ENCODE measurements around the gene CDH22.

CDH22 gene

DNA sequence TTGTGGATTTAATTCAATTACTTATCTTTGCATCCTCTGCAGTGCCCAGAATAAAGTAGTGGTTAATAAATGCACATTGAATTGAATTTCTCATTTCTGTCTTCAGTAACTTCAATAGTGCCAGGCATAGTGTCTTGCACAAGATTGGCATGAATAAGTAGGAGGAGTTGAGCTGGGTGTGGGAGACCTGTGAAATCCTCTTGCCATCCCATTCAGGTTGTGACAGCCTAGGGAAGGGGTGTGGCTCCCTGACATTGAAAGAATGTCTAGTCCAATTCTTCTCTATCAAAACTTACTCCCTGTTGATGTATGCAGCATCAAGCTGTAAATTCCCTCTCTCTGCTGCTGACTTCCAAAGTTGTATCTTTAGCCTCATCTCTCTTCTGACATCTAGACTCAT is 73.2 kb downstream of the CDH22 start:
- no peak for DNase-seq

DNA sequence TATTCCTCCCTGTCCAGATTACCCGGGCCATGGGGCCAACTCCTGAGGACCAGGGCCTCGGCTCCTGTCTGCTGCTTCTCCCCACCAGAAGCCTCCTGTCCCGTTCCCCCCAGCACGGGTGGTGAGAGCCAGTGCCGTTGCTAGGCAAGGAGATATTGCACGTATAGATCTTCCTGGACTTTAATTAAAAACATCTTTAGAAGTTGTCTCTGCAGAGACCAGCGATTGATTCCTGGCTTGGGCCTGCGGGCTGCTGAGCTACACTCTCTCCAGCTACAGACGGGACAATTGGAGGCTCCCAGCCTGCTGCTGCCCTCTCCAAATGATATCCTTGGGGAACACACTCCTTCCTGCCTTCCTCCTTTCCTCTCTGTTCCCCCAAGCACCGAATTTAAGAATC is 74.6 kb downstream of the CDH22 start:
- no peak for DNase-seq

GRCh38 chr20:46232539-46232938 is 75.8 kb downstream of the CDH22 start:
- no peak for DNase-seq

DNA sequence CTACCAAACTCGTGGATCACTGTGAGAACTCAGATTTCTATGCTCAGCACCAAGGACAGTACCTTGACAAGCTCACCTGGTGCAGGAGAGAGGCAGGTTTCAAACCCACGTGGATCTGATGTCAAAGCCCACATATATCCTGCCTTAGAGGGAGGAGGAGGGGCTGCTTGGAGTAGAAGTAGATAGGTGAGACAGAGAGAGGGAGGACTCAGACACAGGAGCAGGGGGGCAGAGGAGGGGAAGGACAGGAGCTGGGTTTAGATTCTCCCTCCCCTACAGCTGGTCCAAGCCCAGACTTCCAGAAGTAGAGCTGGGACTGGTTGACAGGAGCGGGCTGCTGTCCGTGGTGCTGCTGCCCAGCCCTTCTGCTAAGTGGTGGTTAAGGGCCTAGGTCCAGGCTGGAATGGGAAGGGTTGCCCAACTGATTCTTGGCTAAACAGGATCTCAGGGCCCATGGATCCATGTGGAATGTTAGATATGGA is 77.5 kb downstream of the CDH22 start:
- no peak for DNase-seq

- no peak for DNase-seq
These were observed 78.2 kb downstream of the CDH22 start for GRCh38 chr20:46230106-46230491.

GRCh38 chr20:46229478-46230105 is 78.7 kb downstream of the CDH22 start:
- DNase-seq: peak; percentile 20

- peak; percentile 31 for DNase-seq
These were observed 79.6 kb downstream of the CDH22 start for GRCh38 chr20:46228670-46229069.

GRCh38 chr20:46227272-46227767 is 81.0 kb downstream of the CDH22 start:
- no peak for DNase-seq

DNA sequence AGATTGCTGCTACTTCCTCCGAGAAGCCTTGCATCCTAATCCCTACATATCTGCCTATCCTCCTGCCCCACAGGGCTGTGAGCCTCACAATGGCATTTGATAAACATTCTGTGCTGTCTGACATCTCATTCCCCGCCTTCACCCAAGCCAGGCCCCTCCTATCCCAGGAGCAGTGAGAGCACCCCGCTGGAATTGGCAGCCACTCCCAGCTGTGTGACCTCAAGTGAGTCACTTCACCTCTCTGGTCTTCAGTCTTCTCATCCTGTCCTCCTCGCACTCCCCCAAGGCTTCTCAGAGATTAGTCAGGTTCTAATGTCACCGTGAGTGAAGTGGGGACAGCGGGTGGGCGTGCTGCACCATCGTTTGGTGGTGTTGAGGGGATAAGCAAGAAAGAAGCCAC is 81.7 kb downstream of the CDH22 start:
- no peak for DNase-seq

DNA sequence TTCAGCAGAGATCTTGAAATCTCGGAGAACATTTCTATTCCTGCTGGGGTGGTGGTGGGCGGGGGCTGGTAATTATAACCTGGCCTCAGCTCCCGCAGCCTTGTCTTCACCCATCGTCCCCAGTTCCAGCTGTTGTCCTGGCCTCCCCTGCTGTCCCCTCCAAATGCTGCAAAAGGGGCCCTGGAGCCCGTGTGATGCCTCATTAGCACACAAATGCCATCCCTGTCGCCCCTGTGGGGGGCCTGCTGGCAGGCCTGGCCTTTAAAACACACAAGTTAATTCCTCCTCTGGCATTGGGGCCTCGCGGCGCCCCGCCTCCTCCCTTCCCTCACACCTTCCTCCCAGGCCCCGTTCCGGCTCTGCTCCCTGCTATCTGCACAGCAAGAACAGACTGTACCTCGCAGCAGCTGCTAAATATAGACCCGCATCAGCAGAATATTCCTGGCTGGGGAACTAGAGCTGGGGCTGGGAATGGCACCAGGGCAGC is 85.7 kb downstream of the CDH22 start:
- DNase-seq: no peak

DNA sequence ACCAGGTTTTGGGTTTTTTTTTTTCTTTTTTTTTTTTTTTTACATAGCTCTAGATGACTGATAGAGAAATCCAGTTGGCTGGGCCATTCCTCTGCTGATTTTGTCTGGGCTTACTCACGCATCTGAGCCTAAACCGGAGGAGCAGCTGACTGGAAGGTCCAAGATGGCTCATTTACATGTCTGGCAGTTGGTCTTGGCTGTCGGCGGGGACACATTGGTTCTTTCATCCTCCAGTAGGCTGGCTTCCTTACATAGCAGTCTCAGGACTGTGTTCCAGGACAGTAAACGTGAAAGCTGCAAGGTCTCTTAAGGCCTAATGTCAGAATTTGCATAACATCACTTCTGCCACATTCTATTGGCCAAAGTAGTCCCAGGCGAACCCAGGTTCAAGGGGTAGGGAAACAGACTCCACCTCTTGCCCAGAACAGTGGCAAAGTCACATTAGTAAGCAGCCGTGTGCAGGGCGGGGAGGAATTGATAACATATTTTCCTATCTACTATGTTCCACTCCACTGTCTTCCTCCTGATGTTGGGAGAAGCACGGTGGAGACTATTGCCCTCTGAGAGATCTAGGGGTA is 87.0 kb downstream of the CDH22 start:
- peak; percentile 60 for DNase-seq

- peak; percentile 92 for DNase-seq
These were observed 87.7 kb downstream of the CDH22 start for GRCh38 chr20:46220455-46221207.

DNA sequence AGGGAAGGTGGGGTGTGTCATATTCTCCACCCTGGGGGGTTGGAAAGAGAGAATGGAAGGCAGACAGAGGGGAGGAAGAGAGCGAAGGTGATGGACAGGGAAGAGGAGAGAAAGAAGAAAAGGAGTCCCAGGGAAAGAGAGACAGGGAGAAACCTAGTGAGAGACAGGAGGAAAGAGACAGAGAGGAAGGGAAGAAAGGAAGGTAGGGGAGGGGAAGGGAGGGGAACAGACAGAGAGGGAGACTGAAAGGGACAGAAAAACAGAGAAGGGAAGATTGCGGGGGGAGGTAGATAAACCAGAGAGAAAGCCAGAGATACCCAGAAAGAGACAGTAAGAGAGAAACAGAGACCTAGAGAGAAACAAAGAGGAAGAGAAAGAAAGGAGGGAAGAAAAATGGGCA is 88.4 kb downstream of the CDH22 start:
- DNase-seq: no peak

- DNase-seq: no peak
These were observed 89.1 kb downstream of the CDH22 start for GRCh38 chr20:46219190-46219589.

GRCh38 chr20:46218656-46219055 is 89.6 kb downstream of the CDH22 start:
- peak; percentile 46 for DNase-seq

DNA sequence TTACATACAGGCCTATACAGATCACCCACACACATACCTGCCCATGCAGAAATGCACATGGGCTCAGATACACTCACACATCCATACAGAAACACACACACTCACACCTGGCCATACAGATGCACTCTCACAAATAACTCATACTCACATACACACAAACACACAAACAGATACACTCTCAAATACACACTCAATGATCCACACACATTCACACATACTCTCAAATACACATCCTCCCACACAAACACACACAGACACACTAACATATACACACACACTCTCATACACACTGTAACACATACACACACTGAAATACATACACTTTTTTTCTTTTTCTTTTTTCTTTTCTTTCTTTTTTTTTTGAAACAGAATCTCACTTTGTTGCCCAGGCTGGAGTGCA is 90.7 kb downstream of the CDH22 start:
- no peak for DNase-seq

DNA sequence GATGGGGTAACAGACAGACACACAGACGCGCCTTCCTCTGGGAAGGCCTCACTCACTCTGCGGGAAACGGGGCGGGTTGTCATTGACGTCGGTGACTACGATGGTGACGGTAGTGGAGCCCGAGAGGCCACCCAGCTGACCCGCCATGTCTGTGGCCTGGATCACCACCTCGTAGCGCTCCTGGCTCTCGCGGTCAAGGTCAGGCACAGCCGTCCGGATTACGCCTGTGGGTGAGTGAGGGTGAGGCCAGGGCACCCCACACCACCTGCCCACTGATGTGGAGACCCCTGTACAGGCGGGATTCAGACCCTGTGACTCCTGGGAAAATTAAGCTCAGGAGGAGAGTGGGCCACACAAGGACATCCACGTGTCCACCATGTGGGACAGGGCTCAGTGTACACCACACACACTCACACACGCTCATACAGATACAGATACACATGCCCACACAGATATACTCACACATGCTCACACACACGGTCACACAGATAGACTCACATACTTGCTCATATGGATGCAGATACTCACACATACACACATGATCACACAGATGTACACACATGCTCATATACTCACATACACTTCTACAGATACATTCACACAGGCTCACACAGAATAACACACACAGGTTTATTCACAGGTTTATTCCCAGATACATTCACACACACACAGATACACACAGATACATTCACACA is 91.4 kb downstream of the CDH22 start:
- no peak for DNase-seq

- peak; percentile 79 for DNase-seq
These were observed 92.2 kb downstream of the CDH22 start for GRCh38 chr20:46215913-46216707.

GRCh38 chr20:46214824-46215488 is 93.3 kb downstream of the CDH22 start:
- DNase-seq: peak; percentile 30

DNA sequence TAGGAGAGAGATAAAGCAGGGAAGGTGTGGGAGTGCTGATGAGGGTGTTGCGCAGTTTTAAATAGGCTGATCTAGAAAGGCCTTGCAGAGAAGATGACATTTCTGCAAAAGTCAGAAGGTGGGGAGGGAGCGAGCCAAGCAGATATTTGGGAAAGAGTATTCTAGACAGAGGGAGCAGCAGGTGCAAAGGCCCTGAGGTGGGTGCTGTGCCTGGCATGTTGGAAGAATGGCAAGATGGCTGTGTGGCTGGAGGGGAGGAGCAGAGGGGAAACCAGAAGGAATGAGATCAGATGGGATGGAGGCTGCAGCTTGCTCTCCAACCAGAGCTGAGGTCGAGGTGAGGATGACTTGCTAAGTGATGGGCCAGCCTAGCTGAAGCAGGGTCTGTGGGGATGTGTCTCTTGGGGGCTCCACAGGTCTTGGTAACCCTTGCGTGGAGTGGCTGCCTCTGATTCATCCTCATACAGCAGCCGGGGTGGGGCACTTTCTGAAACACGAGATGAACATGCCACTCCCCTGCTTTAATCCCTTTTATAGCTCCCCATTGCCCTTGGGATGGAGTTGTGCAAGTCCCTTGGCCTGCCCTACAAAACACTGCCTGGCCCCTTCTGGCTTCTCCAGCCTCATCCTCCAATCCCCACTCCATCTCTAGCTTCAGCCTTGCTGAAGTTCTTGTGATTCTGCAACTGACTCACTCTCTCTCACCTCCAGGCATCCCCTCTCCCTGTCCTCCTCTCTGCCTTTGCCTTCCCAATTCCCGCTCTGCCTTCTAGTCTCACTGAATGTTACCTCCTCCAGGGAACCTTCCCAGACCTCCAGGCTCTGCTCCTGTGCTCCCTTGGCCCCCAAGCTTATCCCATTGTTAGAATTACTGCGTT is 94.1 kb downstream of the CDH22 start:
- peak; percentile 38 for DNase-seq

DNA sequence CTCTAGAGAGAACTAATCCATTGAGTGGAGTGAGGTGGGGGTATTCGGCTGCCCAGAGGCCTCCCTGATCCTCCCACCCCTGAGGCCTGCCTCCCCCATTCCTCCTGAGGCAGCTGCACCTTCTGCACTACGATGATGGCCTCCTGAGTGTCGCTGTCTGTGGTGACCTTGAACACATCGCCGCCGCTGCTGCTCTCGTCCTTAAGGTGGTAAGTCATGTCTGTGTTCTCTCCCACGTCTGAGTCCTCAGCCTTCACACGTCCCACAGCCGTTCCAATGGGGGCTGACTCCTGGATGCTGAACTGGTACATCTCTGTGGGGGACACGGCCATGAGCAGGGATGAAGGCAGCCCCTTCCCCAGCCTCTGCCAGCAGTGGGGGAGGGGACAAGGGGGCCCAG is 95.4 kb downstream of the CDH22 start:
- DNase-seq: no peak

Measured in NCI-H82 (cell line).